SK-N-SH treated with all-trans-retinoic acid at 6 μM for 48 hours (cell line): ENCODE measurements around the gene AGAP1.

Experiments
- ATAC-seq: fragments of 200-7000 bp; cut with Tn5 transposase; 3 replicates; pipeline ENCODE4 v1.9.1; 2020; ENCODE audit warnings: mild to moderate bottlenecking, moderate library complexity
- ARNTL ChIP-seq: fragments of 450-650 bp; formaldehyde crosslinking; IDR thresholded peaks from 2 replicates; pipeline ENCODE4 v1.5.0; 2020; ENCODE audit warnings: low read depth, mild to moderate bottlenecking, moderate library complexity, borderline replicate concordance
- BACH2 ChIP-seq: fragments of 250-450 bp; sonication (Bioruptor Pico); IDR thresholded peaks from 2 replicates; pipeline ENCODE4 v1.9.0; 2021; ENCODE audit warnings: mild to moderate bottlenecking, borderline replicate concordance
- CSDC2 ChIP-seq: fragments of 250-450 bp; sonication (Bioruptor Pico); IDR thresholded peaks from 2 replicates; pipeline ENCODE4 v1.5.0; 2020; ENCODE audit warnings: mild to moderate bottlenecking, moderate library complexity
- ESRRG ChIP-seq: fragments of 250-450 bp; sonication (Bioruptor Pico); IDR thresholded peaks from 2 replicates; pipeline ENCODE4 v1.6.1; 2021; ENCODE audit warnings: mild to moderate bottlenecking
- GLIS3 ChIP-seq: fragments of 250-450 bp; sonication (Bioruptor Pico); IDR thresholded peaks from 2 replicates; pipeline ENCODE4 v1.5.0; 2020; ENCODE audit warnings: mild to moderate bottlenecking, moderate library complexity
- ISL1 ChIP-seq: fragments of 250-450 bp; sonication (Bioruptor Pico); IDR thresholded peaks from 2 replicates; pipeline ENCODE4 v2.1.2; 2022; ENCODE audit warnings: mild to moderate bottlenecking, moderate library complexity
- OSR1 ChIP-seq: fragments of 250-450 bp; sonication (Bioruptor Pico); IDR thresholded peaks from 2 replicates; pipeline ENCODE4 v1.8.0; 2022; ENCODE audit warnings: moderate library complexity, mild to moderate bottlenecking, inconsistent platforms
- PPARA ChIP-seq: fragments of 250-450 bp; sonication (Bioruptor Pico); IDR thresholded peaks from 2 replicates; pipeline ENCODE4 v1.5.0; 2020; ENCODE audit warnings: mild to moderate bottlenecking, borderline replicate concordance
- RARB ChIP-seq: fragments of 250-450 bp; sonication (Bioruptor Pico); IDR thresholded peaks from 2 replicates; pipeline ENCODE4 v1.8.0; 2021; ENCODE audit warnings: mild to moderate bottlenecking, moderate library complexity
- SNAI2 ChIP-seq: fragments of 250-450 bp; sonication (Bioruptor Pico); IDR thresholded peaks from 2 replicates; pipeline ENCODE4 v1.5.0; 2020; ENCODE audit warnings: mild to moderate bottlenecking, moderate library complexity
- TCF4 ChIP-seq: fragments of 250-450 bp; sonication (Bioruptor Pico); IDR thresholded peaks from 2 replicates; pipeline ENCODE4 v1.8.0; 2021; ENCODE audit warnings: mild to moderate bottlenecking, moderate library complexity, borderline replicate concordance
- TOX ChIP-seq: fragments of 250-450 bp; sonication (Bioruptor Pico); IDR thresholded peaks from 2 replicates; pipeline ENCODE4 v1.8.0; 2021; ENCODE audit warnings: mild to moderate bottlenecking, moderate library complexity, borderline replicate concordance
- ZC3H10 ChIP-seq: fragments of 250-450 bp; sonication (Bioruptor Pico); IDR thresholded peaks from 2 replicates; pipeline ENCODE4 v1.5.1; 2021; ENCODE audit warnings: mild to moderate bottlenecking, moderate library complexity
- ZFP3 ChIP-seq: fragments of 250-450 bp; sonication (Bioruptor Pico); IDR thresholded peaks from 2 replicates; pipeline ENCODE4 v1.5.0; 2020; ENCODE audit warnings: mild to moderate bottlenecking, moderate library complexity
- ZFP30 ChIP-seq: fragments of 450-650 bp; formaldehyde crosslinking; IDR thresholded peaks from 2 replicates; pipeline ENCODE4 v1.5.0; 2022; ENCODE audit warnings: mild to moderate bottlenecking, moderate library complexity
- ZNF565 ChIP-seq: fragments of 450-650 bp; formaldehyde crosslinking; conservative IDR thresholded peaks from 2 replicates; pipeline ENCODE4 v1.5.0; 2020; ENCODE audit warnings: low read depth, mild to moderate bottlenecking, moderate library complexity
- ZNF70 ChIP-seq: fragments of 450-650 bp; formaldehyde crosslinking; IDR thresholded peaks from 2 replicates; pipeline ENCODE4 v1.5.0; 2020; ENCODE audit warnings: mild to moderate bottlenecking, moderate library complexity
- ZNF8 ChIP-seq: fragments of 450-650 bp; formaldehyde crosslinking; IDR thresholded peaks from 2 replicates; pipeline ENCODE4 v1.5.0; 2020; ENCODE audit warnings: mild to moderate bottlenecking, moderate library complexity
- TF ChIP-seq, protein P1 (sequence below): fragments of 250-450 bp; sonication (Bioruptor Pico); IDR thresholded peaks from 2 replicates; pipeline ENCODE4 v1.8.0; 2021; ENCODE audit warnings: low read depth, mild to moderate bottlenecking, moderate library complexity, borderline replicate concordance
- TF ChIP-seq, protein P2 (sequence below): fragments of 250-450 bp; sonication (Bioruptor Pico); IDR thresholded peaks from 2 replicates; pipeline ENCODE4 v1.5.0; 2020; ENCODE audit warnings: mild to moderate bottlenecking, moderate library complexity
- TF ChIP-seq, protein P3 (sequence below): fragments of 250-450 bp; sonication (Bioruptor Pico); IDR thresholded peaks from 2 replicates; pipeline ENCODE4 v1.5.1; 2020; ENCODE audit warnings: low read depth, mild to moderate bottlenecking, moderate library complexity
- TF ChIP-seq, protein P4 (sequence below): fragments of 250-450 bp; sonication (Bioruptor Pico); IDR thresholded peaks from 2 replicates; pipeline ENCODE4 v1.5.1; 2021; ENCODE audit warnings: mild to moderate bottlenecking, moderate library complexity
- TF ChIP-seq, protein P5 (sequence below): fragments of 250-450 bp; sonication (Bioruptor Pico); IDR thresholded peaks from 2 replicates; pipeline ENCODE4 v1.8.0; 2020; ENCODE audit warnings: mild to moderate bottlenecking, moderate library complexity, borderline replicate concordance

The AGAP1 gene

DNA sequence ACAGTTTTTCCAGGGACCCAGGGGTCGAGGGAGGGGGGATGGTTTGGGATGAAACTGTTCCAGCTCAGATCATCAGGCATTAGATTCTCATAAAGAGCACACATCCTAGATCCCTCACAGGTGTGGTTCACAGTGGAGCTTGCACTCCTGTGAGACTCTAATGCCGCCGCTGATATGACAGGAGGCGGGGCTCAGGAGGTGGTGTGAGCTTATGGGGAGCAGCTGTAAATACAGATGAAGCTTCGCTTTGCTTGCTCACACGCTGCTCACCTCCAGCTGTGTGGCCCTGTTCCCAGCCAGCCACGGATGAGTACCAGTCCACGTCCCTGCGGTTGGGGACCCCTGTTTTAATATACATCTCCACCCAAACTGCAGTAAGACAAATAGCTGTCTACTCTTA lies 204.2 kb downstream of the AGAP1 start:
- no peak for ATAC-seq
- TF ChIP-seq OSR1 (CRISPR knock-in tag) (no peak), ZFP3 (no peak), SNAI2 (CRISPR knock-in tag) (no peak), TOX (CRISPR knock-in tag) (no peak), TCF4 (CRISPR knock-in tag) (no peak), PPARA (CRISPR knock-in tag) (no peak), ARNTL (CRISPR knock-in tag) (no peak), GLIS3 (no peak), ZNF565 (CRISPR knock-in tag) (no peak), ZNF8 (CRISPR knock-in tag) (no peak), ZFP30 (CRISPR knock-in tag) (no peak)
- TF ChIP-seq, protein P1, sequence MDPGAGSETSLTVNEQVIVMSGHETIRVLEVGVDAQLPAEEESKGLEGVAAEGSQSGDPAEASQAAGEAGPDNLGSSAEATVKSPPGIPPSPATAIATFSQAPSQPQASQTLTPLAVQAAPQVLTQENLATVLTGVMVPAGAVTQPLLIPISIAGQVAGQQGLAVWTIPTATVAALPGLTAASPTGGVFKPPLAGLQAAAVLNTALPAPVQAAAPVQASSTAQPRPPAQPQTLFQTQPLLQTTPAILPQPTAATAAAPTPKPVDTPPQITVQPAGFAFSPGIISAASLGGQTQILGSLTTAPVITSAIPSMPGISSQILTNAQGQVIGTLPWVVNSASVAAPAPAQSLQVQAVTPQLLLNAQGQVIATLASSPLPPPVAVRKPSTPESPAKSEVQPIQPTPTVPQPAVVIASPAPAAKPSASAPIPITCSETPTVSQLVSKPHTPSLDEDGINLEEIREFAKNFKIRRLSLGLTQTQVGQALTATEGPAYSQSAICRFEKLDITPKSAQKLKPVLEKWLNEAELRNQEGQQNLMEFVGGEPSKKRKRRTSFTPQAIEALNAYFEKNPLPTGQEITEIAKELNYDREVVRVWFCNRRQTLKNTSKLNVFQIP (CRISPR knock-in tag) = no peak
- TF ChIP-seq, protein P2, sequence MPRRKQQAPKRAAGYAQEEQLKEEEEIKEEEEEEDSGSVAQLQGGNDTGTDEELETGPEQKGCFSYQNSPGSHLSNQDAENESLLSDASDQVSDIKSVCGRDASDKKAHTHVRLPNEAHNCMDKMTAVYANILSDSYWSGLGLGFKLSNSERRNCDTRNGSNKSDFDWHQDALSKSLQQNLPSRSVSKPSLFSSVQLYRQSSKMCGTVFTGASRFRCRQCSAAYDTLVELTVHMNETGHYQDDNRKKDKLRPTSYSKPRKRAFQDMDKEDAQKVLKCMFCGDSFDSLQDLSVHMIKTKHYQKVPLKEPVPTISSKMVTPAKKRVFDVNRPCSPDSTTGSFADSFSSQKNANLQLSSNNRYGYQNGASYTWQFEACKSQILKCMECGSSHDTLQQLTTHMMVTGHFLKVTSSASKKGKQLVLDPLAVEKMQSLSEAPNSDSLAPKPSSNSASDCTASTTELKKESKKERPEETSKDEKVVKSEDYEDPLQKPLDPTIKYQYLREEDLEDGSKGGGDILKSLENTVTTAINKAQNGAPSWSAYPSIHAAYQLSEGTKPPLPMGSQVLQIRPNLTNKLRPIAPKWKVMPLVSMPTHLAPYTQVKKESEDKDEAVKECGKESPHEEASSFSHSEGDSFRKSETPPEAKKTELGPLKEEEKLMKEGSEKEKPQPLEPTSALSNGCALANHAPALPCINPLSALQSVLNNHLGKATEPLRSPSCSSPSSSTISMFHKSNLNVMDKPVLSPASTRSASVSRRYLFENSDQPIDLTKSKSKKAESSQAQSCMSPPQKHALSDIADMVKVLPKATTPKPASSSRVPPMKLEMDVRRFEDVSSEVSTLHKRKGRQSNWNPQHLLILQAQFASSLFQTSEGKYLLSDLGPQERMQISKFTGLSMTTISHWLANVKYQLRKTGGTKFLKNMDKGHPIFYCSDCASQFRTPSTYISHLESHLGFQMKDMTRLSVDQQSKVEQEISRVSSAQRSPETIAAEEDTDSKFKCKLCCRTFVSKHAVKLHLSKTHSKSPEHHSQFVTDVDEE (CRISPR knock-in tag) = no peak

DNA sequence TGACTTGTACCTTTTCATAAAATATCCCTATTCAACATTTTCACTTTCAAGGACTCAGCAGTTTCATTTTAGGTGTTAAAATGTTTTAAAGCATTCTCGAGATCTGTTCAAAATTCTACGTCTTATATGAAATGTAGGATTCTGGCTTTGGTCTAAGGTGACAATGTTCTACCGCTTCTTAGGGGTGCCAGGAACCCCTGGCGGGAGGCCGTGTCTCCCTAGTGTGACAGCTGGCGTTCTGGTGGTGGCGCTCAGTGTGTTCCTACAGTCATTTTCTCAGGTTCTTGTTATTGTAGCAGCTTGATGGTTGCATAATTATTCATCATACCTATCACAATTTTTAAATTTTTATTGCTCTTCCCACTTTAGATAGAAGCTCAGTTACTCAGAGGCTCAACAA lies 204.6 kb downstream of the AGAP1 start:
- TF ChIP-seq GLIS3 = no peak
- TF ChIP-seq, protein P3, sequence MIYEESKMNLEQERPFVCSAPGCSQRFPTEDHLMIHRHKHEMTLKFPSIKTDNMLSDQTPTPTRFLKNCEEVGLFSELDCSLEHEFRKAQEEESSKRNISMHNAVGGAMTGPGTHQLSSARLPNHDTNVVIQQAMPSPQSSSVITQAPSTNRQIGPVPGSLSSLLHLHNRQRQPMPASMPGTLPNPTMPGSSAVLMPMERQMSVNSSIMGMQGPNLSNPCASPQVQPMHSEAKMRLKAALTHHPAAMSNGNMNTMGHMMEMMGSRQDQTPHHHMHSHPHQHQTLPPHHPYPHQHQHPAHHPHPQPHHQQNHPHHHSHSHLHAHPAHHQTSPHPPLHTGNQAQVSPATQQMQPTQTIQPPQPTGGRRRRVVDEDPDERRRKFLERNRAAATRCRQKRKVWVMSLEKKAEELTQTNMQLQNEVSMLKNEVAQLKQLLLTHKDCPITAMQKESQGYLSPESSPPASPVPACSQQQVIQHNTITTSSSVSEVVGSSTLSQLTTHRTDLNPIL (CRISPR knock-in tag) = no peak
- no peak for TF ChIP-seq SNAI2 (CRISPR knock-in tag)
- no peak for TF ChIP-seq ZNF70
- no peak for TF ChIP-seq ARNTL (CRISPR knock-in tag)
- no peak for TF ChIP-seq BACH2 (CRISPR knock-in tag)
- TF ChIP-seq, protein P4, sequence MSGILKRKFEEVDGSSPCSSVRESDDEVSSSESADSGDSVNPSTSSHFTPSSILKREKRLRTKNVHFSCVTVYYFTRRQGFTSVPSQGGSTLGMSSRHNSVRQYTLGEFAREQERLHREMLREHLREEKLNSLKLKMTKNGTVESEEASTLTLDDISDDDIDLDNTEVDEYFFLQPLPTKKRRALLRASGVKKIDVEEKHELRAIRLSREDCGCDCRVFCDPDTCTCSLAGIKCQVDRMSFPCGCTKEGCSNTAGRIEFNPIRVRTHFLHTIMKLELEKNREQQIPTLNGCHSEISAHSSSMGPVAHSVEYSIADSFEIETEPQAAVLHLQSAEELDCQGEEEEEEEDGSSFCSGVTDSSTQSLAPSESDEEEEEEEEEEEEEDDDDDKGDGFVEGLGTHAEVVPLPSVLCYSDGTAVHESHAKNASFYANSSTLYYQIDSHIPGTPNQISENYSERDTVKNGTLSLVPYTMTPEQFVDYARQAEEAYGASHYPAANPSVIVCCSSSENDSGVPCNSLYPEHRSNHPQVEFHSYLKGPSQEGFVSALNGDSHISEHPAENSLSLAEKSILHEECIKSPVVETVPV (CRISPR knock-in tag) = no peak
- TF ChIP-seq TOX (CRISPR knock-in tag) = no peak
- TF ChIP-seq RARB (CRISPR knock-in tag) = no peak
- TF ChIP-seq CSDC2 (CRISPR knock-in tag) = no peak
- no peak for TF ChIP-seq ISL1 (CRISPR knock-in tag)
- TF ChIP-seq PPARA (CRISPR knock-in tag) = no peak
- no peak for TF ChIP-seq ESRRG (CRISPR knock-in tag)
- no peak for TF ChIP-seq ZFP3
- TF ChIP-seq, protein P1 (CRISPR knock-in tag) = no peak
- TF ChIP-seq, protein P5, sequence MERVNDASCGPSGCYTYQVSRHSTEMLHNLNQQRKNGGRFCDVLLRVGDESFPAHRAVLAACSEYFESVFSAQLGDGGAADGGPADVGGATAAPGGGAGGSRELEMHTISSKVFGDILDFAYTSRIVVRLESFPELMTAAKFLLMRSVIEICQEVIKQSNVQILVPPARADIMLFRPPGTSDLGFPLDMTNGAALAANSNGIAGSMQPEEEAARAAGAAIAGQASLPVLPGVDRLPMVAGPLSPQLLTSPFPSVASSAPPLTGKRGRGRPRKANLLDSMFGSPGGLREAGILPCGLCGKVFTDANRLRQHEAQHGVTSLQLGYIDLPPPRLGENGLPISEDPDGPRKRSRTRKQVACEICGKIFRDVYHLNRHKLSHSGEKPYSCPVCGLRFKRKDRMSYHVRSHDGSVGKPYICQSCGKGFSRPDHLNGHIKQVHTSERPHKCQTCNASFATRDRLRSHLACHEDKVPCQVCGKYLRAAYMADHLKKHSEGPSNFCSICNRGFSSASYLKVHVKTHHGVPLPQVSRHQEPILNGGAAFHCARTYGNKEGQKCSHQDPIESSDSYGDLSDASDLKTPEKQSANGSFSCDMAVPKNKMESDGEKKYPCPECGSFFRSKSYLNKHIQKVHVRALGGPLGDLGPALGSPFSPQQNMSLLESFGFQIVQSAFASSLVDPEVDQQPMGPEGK (CRISPR knock-in tag) = no peak
- TF ChIP-seq ZC3H10 (CRISPR knock-in tag) = no peak
- TF ChIP-seq OSR1 (CRISPR knock-in tag) = no peak
- ATAC-seq = no peak
